HCT116 (cell line): ENCODE data around the gene LRRC74A.

ENCODE experiments used
- CBX3 ChIP-seq: IDR thresholded peaks from 2 replicates; pipeline ENCODE4 v1.6.1; 2012; ENCODE audit warnings: low read depth
- CEBPB ChIP-seq: IDR thresholded peaks from 2 replicates; pipeline ENCODE4 v1.6.1; 2012; ENCODE audit warnings: low read depth
- EZH2 ChIP-seq: fragments of 200-600 bp; sonication (generic); IDR thresholded peaks from 2 replicates; pipeline ENCODE4 v1.6.1; 2017; ENCODE audit warnings: antibody characterized with exemption, mixed run types
- FOSL1 ChIP-seq: IDR thresholded peaks from 2 replicates; pipeline ENCODE4 v1.6.1; 2012; ENCODE audit warnings: low read depth
- POLR2A ChIP-seq: IDR thresholded peaks from 2 replicates; pipeline ENCODE4 v1.7.0; 2011; ENCODE audit warnings: borderline replicate concordance; ENCODE audit not compliant: insufficient read depth, insufficient read length; ENCODE audit errors: extremely low read depth
- POLR2AphosphoS5 ChIP-seq: IDR thresholded peaks from 2 replicates; pipeline ENCODE4 v1.6.1; 2011; ENCODE audit warnings: mild to moderate bottlenecking, low read depth, low read length, moderate library complexity
- SP1 ChIP-seq: IDR thresholded peaks from 2 replicates; pipeline ENCODE4 v1.6.1; 2012; ENCODE audit warnings: low read depth
- TCF7L2 ChIP-seq: IDR thresholded peaks from 2 replicates; pipeline ENCODE4 v1.7.0; 2011; ENCODE audit warnings: borderline replicate concordance, inconsistent platforms; ENCODE audit not compliant: insufficient read depth, insufficient read length; ENCODE audit errors: extremely low read depth
- ZNF274 ChIP-seq: fragments of 200-500 bp; sonication (Bioruptor generic); IDR thresholded peaks from 2 replicates; pipeline ENCODE4 v1.6.1; 2014; ENCODE audit warnings: mild to moderate bottlenecking, low read depth, low read length, inconsistent platforms
- TF ChIP-seq, protein P1 (sequence below), 3 experiments: fragments of 200-600 bp in 1 of 3; sonication (generic) in 1 of 3; IDR thresholded peaks in 2 of 3; conservative IDR thresholded peaks in 1 of 3; 2 replicates each; pipeline ENCODE4 v1.5.1; 2012 to 2017; ENCODE audit warnings: low read depth in 2 of 3, low read length in 2 of 3, antibody characterized with exemption in 1 of 3, borderline replicate concordance in 1 of 3, control low read depth in 1 of 3, mild to moderate bottlenecking in 1 of 3, mixed read lengths in 1 of 3, mixed run types in 1 of 3, moderate library complexity in 1 of 3; ENCODE audit not compliant: insufficient read depth in 1 of 3
- TF ChIP-seq, protein P2 (sequence below): IDR thresholded peaks from 2 replicates; pipeline ENCODE4 v1.6.1; 2012; ENCODE audit warnings: low read depth
- TF ChIP-seq, protein P3 (sequence below): IDR thresholded peaks from 2 replicates; pipeline ENCODE4 v1.6.1; 2012

DNA sequence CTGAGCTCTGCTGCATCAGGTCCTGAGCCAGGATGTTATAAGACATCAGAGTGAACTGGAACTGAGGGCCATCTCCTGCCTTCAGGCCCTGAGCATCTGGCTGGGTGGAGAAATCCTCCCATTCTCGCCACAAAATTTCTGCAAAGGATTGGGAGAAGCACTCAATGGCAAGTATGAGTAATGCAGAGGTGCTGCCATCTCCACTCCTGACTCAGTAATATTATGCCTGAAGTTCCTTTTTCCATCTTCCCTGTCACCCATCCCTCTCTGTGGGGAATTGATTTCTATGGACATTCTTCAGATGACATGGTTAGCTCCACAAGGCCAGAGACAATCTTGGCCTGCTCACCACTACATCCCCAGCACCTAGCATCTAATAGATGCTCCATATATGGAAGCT is 18.2 kb upstream of the LRRC74A start:
- no peak for TF ChIP-seq FOSL1
- TF ChIP-seq, protein P1, sequence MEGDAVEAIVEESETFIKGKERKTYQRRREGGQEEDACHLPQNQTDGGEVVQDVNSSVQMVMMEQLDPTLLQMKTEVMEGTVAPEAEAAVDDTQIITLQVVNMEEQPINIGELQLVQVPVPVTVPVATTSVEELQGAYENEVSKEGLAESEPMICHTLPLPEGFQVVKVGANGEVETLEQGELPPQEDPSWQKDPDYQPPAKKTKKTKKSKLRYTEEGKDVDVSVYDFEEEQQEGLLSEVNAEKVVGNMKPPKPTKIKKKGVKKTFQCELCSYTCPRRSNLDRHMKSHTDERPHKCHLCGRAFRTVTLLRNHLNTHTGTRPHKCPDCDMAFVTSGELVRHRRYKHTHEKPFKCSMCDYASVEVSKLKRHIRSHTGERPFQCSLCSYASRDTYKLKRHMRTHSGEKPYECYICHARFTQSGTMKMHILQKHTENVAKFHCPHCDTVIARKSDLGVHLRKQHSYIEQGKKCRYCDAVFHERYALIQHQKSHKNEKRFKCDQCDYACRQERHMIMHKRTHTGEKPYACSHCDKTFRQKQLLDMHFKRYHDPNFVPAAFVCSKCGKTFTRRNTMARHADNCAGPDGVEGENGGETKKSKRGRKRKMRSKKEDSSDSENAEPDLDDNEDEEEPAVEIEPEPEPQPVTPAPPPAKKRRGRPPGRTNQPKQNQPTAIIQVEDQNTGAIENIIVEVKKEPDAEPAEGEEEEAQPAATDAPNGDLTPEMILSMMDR (IDR thresholded peaks at IDR 0.05 in 2 of 3, conservative IDR thresholded peaks at IDR 0.05 in 1 of 3; ENCODE audit: borderline replicate concordance in 1 of 3, insufficient read depth in 1 of 3, low read depth in 2 of 3, low read length in 2 of 3): no peak
- TF ChIP-seq POLR2A: no peak
- TF ChIP-seq SP1: no peak
- TF ChIP-seq ZNF274: no peak
- no peak for TF ChIP-seq CBX3
- no peak for TF ChIP-seq POLR2AphosphoS5
- TF ChIP-seq EZH2: no peak
- no peak for TF ChIP-seq CEBPB
- TF ChIP-seq, protein P2, sequence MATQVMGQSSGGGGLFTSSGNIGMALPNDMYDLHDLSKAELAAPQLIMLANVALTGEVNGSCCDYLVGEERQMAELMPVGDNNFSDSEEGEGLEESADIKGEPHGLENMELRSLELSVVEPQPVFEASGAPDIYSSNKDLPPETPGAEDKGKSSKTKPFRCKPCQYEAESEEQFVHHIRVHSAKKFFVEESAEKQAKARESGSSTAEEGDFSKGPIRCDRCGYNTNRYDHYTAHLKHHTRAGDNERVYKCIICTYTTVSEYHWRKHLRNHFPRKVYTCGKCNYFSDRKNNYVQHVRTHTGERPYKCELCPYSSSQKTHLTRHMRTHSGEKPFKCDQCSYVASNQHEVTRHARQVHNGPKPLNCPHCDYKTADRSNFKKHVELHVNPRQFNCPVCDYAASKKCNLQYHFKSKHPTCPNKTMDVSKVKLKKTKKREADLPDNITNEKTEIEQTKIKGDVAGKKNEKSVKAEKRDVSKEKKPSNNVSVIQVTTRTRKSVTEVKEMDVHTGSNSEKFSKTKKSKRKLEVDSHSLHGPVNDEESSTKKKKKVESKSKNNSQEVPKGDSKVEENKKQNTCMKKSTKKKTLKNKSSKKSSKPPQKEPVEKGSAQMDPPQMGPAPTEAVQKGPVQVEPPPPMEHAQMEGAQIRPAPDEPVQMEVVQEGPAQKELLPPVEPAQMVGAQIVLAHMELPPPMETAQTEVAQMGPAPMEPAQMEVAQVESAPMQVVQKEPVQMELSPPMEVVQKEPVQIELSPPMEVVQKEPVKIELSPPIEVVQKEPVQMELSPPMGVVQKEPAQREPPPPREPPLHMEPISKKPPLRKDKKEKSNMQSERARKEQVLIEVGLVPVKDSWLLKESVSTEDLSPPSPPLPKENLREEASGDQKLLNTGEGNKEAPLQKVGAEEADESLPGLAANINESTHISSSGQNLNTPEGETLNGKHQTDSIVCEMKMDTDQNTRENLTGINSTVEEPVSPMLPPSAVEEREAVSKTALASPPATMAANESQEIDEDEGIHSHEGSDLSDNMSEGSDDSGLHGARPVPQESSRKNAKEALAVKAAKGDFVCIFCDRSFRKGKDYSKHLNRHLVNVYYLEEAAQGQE: no peak
- no peak for TF ChIP-seq TCF7L2
- TF ChIP-seq, protein P3, sequence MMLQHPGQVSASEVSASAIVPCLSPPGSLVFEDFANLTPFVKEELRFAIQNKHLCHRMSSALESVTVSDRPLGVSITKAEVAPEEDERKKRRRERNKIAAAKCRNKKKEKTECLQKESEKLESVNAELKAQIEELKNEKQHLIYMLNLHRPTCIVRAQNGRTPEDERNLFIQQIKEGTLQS: no peak
